Measurements from ENCODE around the gene ZCCHC2.

GRCh38 chr18:62610351-62610700 lies 87.5 kb downstream of the ZCCHC2 start:
- no peak for TF ChIP-seq POLR2A (IDR thresholded peaks at IDR 0.05)
- TF ChIP-seq, protein P1, sequence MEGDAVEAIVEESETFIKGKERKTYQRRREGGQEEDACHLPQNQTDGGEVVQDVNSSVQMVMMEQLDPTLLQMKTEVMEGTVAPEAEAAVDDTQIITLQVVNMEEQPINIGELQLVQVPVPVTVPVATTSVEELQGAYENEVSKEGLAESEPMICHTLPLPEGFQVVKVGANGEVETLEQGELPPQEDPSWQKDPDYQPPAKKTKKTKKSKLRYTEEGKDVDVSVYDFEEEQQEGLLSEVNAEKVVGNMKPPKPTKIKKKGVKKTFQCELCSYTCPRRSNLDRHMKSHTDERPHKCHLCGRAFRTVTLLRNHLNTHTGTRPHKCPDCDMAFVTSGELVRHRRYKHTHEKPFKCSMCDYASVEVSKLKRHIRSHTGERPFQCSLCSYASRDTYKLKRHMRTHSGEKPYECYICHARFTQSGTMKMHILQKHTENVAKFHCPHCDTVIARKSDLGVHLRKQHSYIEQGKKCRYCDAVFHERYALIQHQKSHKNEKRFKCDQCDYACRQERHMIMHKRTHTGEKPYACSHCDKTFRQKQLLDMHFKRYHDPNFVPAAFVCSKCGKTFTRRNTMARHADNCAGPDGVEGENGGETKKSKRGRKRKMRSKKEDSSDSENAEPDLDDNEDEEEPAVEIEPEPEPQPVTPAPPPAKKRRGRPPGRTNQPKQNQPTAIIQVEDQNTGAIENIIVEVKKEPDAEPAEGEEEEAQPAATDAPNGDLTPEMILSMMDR (IDR thresholded peaks at IDR 0.05) = no peak

All from Peyer's patch (tissue), 4 donors.